SK-N-SH (cell line): ENCODE measurements around the gene CHAC1. TPM values are rescaled to one million over a fixed set of nuclear protein-coding genes. Genes with fewer than 3 reads are reported as not detected.

Experiments used
- CTCF ChIA-PET: fragments of 300-600, 350-600 bp; formaldehyde crosslinking; extraction: SDS; loops from one replicate; lab custom pipeline; 2021; lab: Yijun Ruan, JAX
- POLR2A ChIA-PET: fragments of 350-600 bp; sonication (Branson Sonifier 250); formaldehyde crosslinking; extraction: SDS; loops from one replicate; lab custom pipeline; 2020; ENCODE audit warnings: antibody characterized with exemption, inconsistent platforms; lab: Yijun Ruan, JAX
- DNase-seq: peaks from one replicate; pipeline ENCODE4 v3.0.0; 2012
- H2AFZ ChIP-seq: fragments of 200-600 bp; sonication (generic); 2 replicates; pipeline ENCODE4 v1.8.1; 2016; ENCODE audit warnings: antibody characterized with exemption, mild to moderate bottlenecking, low read depth
- H3F3A ChIP-seq: fragments of 200-600 bp; sonication (generic); replicated peaks from 2 replicates; pipeline ENCODE3; 2016; ENCODE audit warnings: antibody characterized with exemption, mild to moderate bottlenecking; ENCODE audit not compliant: insufficient read depth
- H3K27ac ChIP-seq, 2 experiments: fragments of 200-500 bp in 1 of 2; fragments of 200-600 bp in 1 of 2; sonication (Bioruptor generic) in 1 of 2; sonication (generic), shearing (Covaris generic) in 1 of 2; 2 replicates each; pipeline versions ENCODE4 v1.5.1 to v1.6.1; 2014 to 2016; ENCODE audit warnings: low read depth in 2 of 2, inconsistent platforms in 1 of 2, low read length in 1 of 2, mild to moderate bottlenecking in 1 of 2, mixed read lengths in 1 of 2
- H3K27me3 ChIP-seq: fragments of 200-600 bp; sonication (generic), shearing (Covaris generic); 2 replicates; pipeline ENCODE4 v1.6.1; 2016; ENCODE audit warnings: mixed run types; ENCODE audit not compliant: insufficient read depth
- H3K36me3 ChIP-seq, 2 experiments: fragments of 200-500 bp in 1 of 2; fragments of 200-600 bp in 1 of 2; sonication (Bioruptor generic) in 1 of 2; sonication (generic) in 1 of 2; replicated peaks in 1 of 2; 2 replicates each; pipeline versions ENCODE3 to v1.5.1; 2014 to 2016; ENCODE audit warnings: low read length in 1 of 2, mild to moderate bottlenecking in 1 of 2; ENCODE audit not compliant: insufficient read depth in 2 of 2, control insufficient read depth in 1 of 2
- H3K4me1 ChIP-seq, 2 experiments: fragments of 200-500 bp in 1 of 2; fragments of 200-600 bp in 1 of 2; sonication (Bioruptor generic) in 1 of 2; sonication (generic), shearing (Covaris generic) in 1 of 2; 2 replicates each; pipeline versions ENCODE4 v1.5.1 to v1.6.1; 2014 to 2016; ENCODE audit warnings: low read depth in 1 of 2, low read length in 1 of 2, mixed run types in 1 of 2; ENCODE audit not compliant: insufficient read depth in 2 of 2, control insufficient read depth in 1 of 2
- H3K4me2 ChIP-seq: fragments of 200-600 bp; sonication (generic), shearing (Covaris generic); 2 replicates; pipeline ENCODE4 v1.6.1; 2017; ENCODE audit warnings: mixed run types
- H3K4me3 ChIP-seq, 2 experiments: fragments of 200-500 bp in 1 of 2; fragments of 200-600 bp in 1 of 2; sonication (Bioruptor generic) in 1 of 2; sonication (generic), shearing (Covaris generic) in 1 of 2; 2 replicates each; pipeline versions ENCODE4 v1.5.1 to v1.8.1; 2014 to 2016; ENCODE audit warnings: low read depth in 2 of 2, inconsistent platforms in 1 of 2, low read length in 1 of 2, mild to moderate bottlenecking in 1 of 2, mixed read lengths in 1 of 2, moderate library complexity in 1 of 2
- H3K79me2 ChIP-seq: fragments of 200-600 bp; sonication (generic); 2 replicates; pipeline ENCODE4 v1.8.1; 2017; ENCODE audit warnings: mild to moderate bottlenecking; ENCODE audit not compliant: insufficient read depth
- H3K9ac ChIP-seq: fragments of 200-600 bp; sonication (generic); 2 replicates; pipeline ENCODE4 v1.6.1; 2017; ENCODE audit warnings: mixed run types
- H3K9me2 ChIP-seq: fragments of 200-600 bp; sonication (generic); 2 replicates; pipeline ENCODE4 v1.6.1; 2017; ENCODE audit warnings: mixed run types
- H3K9me3 ChIP-seq: fragments of 200-600 bp; sonication (generic); 2 replicates; pipeline ENCODE4 v1.6.1; 2017; ENCODE audit warnings: mixed run types, mild to moderate bottlenecking, moderate library complexity
- H4K20me1 ChIP-seq: fragments of 200-600 bp; sonication (generic); 2 replicates; pipeline ENCODE4 v1.6.1; 2017; ENCODE audit warnings: mild to moderate bottlenecking, mixed run types; ENCODE audit not compliant: insufficient read depth
- CHD2 ChIP-seq: fragments of 150-350 bp; IDR thresholded peaks from 2 replicates; pipeline ENCODE4 v1.6.1; 2018; ENCODE audit warnings: low read length; ENCODE audit not compliant: partially characterized antibody
- ELF1 ChIP-seq: IDR thresholded peaks from 2 replicates; pipeline ENCODE4 v1.4.0; 2012
- EP300 ChIP-seq, 2 experiments: IDR thresholded peaks; 2 replicates each; pipeline versions ENCODE4 v1.4.0 to v1.6.1; 2012; ENCODE audit warnings: borderline replicate concordance in 1 of 2, low read depth in 1 of 2, low read length in 1 of 2
- EZH2phosphoT487 ChIP-seq: fragments of 200-600 bp; sonication (generic); IDR thresholded peaks from 2 replicates; pipeline ENCODE4 v1.6.1; 2017; ENCODE audit warnings: low read depth, mixed run types, mild to moderate bottlenecking, antibody characterized with exemption, moderate library complexity, borderline replicate concordance
- FOXJ3 ChIP-seq: sonication (generic); formaldehyde crosslinking; IDR thresholded peaks from 2 replicates; pipeline ENCODE4 v1.5.1; 2020; ENCODE audit warnings: mild to moderate bottlenecking, missing genetic modification reagents
- FOXM1 ChIP-seq: IDR thresholded peaks from 2 replicates; pipeline ENCODE4 v1.4.0; 2012; ENCODE audit warnings: low read depth, mild to moderate bottlenecking
- GABPA ChIP-seq: IDR thresholded peaks from 2 replicates; pipeline ENCODE4 v1.4.0; 2012; ENCODE audit warnings: low read depth, mild to moderate bottlenecking
- GATA2 ChIP-seq: sonication (generic); formaldehyde crosslinking; IDR thresholded peaks from 2 replicates; pipeline ENCODE4 v1.5.0; 2020; ENCODE audit warnings: mild to moderate bottlenecking, missing genetic modification reagents
- JUND ChIP-seq: IDR thresholded peaks from 2 replicates; pipeline ENCODE4 v1.4.0; 2012
- MEF2A ChIP-seq: IDR thresholded peaks from 2 replicates; pipeline ENCODE4 v1.4.0; 2012; ENCODE audit warnings: low read depth, borderline replicate concordance
- MXI1 ChIP-seq: IDR thresholded peaks from 2 replicates; pipeline ENCODE4 v1.6.1; 2012; ENCODE audit warnings: mild to moderate bottlenecking, low read depth, low read length, improper control_type of control experiment
- NRF1 ChIP-seq: IDR thresholded peaks from 2 replicates; pipeline ENCODE4 v1.6.1; 2012; ENCODE audit warnings: low read depth, mild to moderate bottlenecking, low read length
- RCOR1 ChIP-seq: fragments of 150-350 bp; IDR thresholded peaks from 2 replicates; pipeline ENCODE4 v1.6.1; 2017; ENCODE audit warnings: antibody characterized with exemption, low read length
- RFX5 ChIP-seq: IDR thresholded peaks from 2 replicates; pipeline ENCODE4 v1.6.1; 2012; ENCODE audit warnings: mild to moderate bottlenecking, improper control_type of control experiment, low read length
- RXRA ChIP-seq: IDR thresholded peaks from 2 replicates; pipeline ENCODE4 v1.4.0; 2012; ENCODE audit warnings: low read depth, mild to moderate bottlenecking, borderline replicate concordance
- SMC3 ChIP-seq: IDR thresholded peaks from 2 replicates; pipeline ENCODE4 v1.6.1; 2012; ENCODE audit warnings: low read depth, low read length, improper control_type of control experiment
- TAF1 ChIP-seq: IDR thresholded peaks from 2 replicates; pipeline ENCODE4 v1.6.1; 2012; ENCODE audit warnings: low read depth, mild to moderate bottlenecking, low read length, moderate library complexity, borderline replicate concordance
- WGBS: methylation state at CpG from one replicate; pipeline ENCODE4 v1.1.6; 2017; ENCODE audit warnings: low lambda C conversion rate; 5-methylcytosine and 5-hydroxymethylcytosine counted together
- polyA plus RNA-seq, 3 experiments: library from polyadenylated mRNA; depleted of rRNA; stranded (reverse); fragments of >200 nt; gene quantifications; 2 replicates each; pipeline ENCODE4 v1.2.3, GENCODE V29; 2012
- TF ChIP-seq, protein P1 (sequence below): IDR thresholded peaks from 2 replicates; pipeline ENCODE4 v1.4.0; 2012; ENCODE audit warnings: low read depth, borderline replicate concordance

Gene CHAC1
- polyA plus RNA-seq, 1 of the 3 experiments (the other 2 are of a cell fraction), result 9.3 TPM

DNA sequence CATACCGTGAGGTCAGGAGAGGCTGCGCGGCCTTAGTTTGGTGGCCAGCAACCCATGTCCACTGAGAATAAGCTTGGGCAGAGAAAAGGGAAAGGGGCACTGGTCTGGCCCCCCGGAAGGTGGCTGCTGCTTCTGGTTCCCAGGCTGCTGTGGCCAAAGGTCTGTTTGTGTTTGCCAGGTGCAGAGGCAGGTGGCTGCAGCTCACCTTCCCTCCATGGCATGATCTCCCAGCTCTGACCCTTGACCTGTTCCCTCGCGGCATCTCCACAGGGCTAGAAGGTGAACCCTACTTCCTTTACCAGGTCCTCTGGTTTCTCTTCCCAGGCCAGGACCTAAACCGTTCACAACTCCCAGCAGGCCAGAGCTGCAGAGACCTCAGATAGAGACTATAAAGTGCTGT, 45.2 kb upstream of the CHAC1 start:
- POLR2A ChIA-PET, result no interaction called here
- CTCF ChIA-PET, result interaction anchor here (1.2 to 23.8 kb wide), 7 partner anchors 12 to 277 kb away, joined by 3 to 675 read pairs (median 89); partner anchors contain the start of genes CHAC1, DLL4, RHOV and VPS18
- no peaks in the 10 kb centered on the region for H3K9me3 ChIP-seq
- H3K36me3 ChIP-seq, result peaks cover 0 to 7% of the 10 kb centered on the region in 2 experiments
- H3K27me3 ChIP-seq, result no peaks in the 10 kb centered on the region
- H3K79me2 ChIP-seq, result no peaks in the 10 kb centered on the region
- no peak overlapping the region for H3K9ac ChIP-seq
- TF ChIP-seq MXI1, result no peak
- no peak for TF ChIP-seq EZH2phosphoT487
- H2AFZ ChIP-seq, result no peak overlapping the region
- H3K4me1 ChIP-seq, result peaks cover 12 to 46% of the 10 kb centered on the region in 2 experiments; a peak in 3 of 4 replicates
- no peak overlapping the region for H3K4me2 ChIP-seq
- H3K4me3 ChIP-seq, result no peak overlapping the region
- no peak overlapping the region for H3K27ac ChIP-seq
- H3K9me2 ChIP-seq, result no peaks in the 10 kb centered on the region
- no peak for DNase-seq
- peaks cover 14% of the 10 kb centered on the region; the same call in 1 of the 2 replicates for H4K20me1 ChIP-seq
- 100% methylated on average over 3 of the region's 7 CpGs for WGBS
- H3F3A ChIP-seq, result peaks cover 39% of the 10 kb centered on the region

DNA sequence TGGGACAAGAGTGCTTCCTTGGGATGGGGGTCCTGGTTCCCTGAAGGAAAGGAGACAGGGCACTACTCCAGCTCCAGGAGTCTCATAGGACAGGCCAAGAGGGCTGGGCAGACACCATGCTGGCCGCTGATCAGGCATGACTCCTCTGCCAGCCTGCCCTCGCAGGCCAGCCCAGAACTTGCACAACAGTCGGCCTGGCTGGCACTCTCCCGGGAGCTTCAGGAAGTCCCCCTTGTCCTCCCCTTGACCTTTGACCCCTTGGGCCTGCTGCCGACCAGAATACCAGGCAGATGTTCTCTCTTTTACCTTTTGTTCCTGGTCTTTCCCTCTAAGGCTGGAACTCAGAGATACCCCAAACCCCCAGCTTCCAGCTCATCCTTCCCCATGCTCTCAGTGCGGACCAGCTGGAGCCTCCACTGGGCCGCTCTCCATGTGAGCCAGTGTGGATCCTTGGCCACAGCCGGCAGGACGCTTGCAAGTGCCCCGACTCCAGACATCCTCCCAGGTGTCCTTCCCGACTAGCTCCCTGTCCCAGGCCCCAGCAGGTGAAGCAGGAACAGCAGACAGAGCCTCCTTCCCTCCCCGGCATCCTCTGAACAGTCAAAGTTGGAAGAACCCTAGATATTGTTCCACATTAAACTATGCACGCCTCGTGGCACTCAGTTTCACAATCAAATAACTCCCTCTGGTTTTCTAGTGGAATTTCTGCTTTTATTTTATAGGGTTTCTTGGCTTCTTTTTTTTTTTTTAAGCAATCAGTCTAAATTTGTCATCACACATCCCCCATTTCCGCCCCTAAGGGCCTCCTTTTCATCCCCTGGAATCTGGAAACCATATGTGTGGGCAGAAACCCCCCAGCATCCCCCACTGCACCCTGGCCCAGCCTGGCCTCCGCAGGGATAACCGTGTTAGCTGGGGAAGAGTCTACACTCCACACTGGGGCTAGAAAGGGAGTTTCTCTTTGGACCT, 43.3 kb upstream of the CHAC1 start:
- H3K4me1 ChIP-seq, result peaks cover 12 to 42% of the 10 kb centered on the region in 2 experiments; a peak in 3 of 4 replicates
- H3K9me3 ChIP-seq, result no peaks in the 10 kb centered on the region
- no peak overlapping the region for H3K4me3 ChIP-seq
- no peak overlapping the region for H3K27ac ChIP-seq
- no peaks in the 10 kb centered on the region for H3K9me2 ChIP-seq
- no peaks in the 10 kb centered on the region for H3K36me3 ChIP-seq
- TF ChIP-seq CHD2, result peak; percentile 35
- TF ChIP-seq EP300 (IDR thresholded peaks at IDR 0.05; ENCODE audit: borderline replicate concordance in 1 of 2, low read depth in 1 of 2, low read length in 1 of 2), result peak in 1 of 2 experiments; percentile 29; a peak in 1 of 4 replicates
- TF ChIP-seq FOXJ3 (CRISPR knock-in tag), result no peak
- peak; percentile 66; the same call in 1 of the 2 replicates for TF ChIP-seq RCOR1
- no peak for TF ChIP-seq GATA2
- peaks cover 26% of the 10 kb centered on the region for H3F3A ChIP-seq
- no peaks in the 10 kb centered on the region for H4K20me1 ChIP-seq
- H3K79me2 ChIP-seq, result no peaks in the 10 kb centered on the region
- DNase-seq, result peak; percentile 70
- H2AFZ ChIP-seq, result no peak overlapping the region
- CTCF ChIA-PET, result interaction anchor here (1.0 to 23.8 kb wide), 5 partner anchors 13 to 274 kb away, joined by 4 to 675 read pairs (median 116); partner anchors contain the start of genes CHAC1, DLL4 and VPS18
- H3K4me2 ChIP-seq, result no peak overlapping the region
- H3K9ac ChIP-seq, result no peak overlapping the region
- POLR2A ChIA-PET, result interaction anchor here (1.2 kb wide), 1 partner anchor 32 kb away, joined by 4 read pairs; no protein-coding TSS in a partner anchor
- WGBS, result 74% methylated on average over 14 of the region's 17 CpGs
- no peaks in the 10 kb centered on the region for H3K27me3 ChIP-seq

DNA sequence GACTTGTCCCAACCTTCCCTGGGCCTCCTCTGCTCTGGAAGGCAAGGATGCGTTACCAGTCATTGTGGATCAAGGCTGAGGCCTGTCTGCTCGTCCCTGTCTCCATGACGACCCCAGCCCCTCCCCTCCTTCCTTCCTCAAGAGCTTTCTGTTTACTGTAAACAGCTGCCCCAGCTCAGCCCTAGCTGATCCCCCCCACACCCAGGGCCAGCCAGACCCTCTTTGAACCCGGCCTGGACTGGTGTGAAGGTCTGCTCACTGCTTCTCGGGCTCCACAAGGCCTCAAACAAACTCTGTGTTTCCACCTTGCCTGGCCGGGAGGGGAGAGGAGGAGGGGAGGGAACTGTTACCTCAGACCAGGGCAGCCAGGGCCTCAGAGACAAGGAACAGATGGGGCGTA, 42.1 kb upstream of the CHAC1 start:
- ChIA-PET POLR2A (interaction anchor here (0.6 to 1.2 kb wide), 4 partner anchors 17 to 764 kb away, joined by 3 to 4 read pairs (median 3); partner anchors contain the start of genes CHAC1 and VPS18), CTCF (interaction anchor here (0.6 to 23.8 kb wide), 5 partner anchors 15 to 303 kb away, joined by 3 to 675 read pairs (median 116); partner anchors contain the start of genes CHAC1, DLL4 and VPS18)
- no peaks in the 10 kb centered on the region for H4K20me1 ChIP-seq
- peak; percentile 62 for DNase-seq
- H3K4me3 ChIP-seq, result no peak overlapping the region
- H3F3A ChIP-seq, result peaks cover 17% of the 10 kb centered on the region
- no peaks in the 10 kb centered on the region for H3K27me3 ChIP-seq
- H3K36me3 ChIP-seq, result no peaks in the 10 kb centered on the region
- H3K9ac ChIP-seq, result no peak overlapping the region
- no peaks in the 10 kb centered on the region for H3K9me3 ChIP-seq
- no peaks in the 10 kb centered on the region for H3K79me2 ChIP-seq
- H3K4me2 ChIP-seq, result no peak overlapping the region
- H2AFZ ChIP-seq, result no peak overlapping the region
- peaks cover 12 to 39% of the 10 kb centered on the region in 2 experiments; a peak in 3 of 4 replicates for H3K4me1 ChIP-seq
- no peaks in the 10 kb centered on the region for H3K9me2 ChIP-seq
- 77% methylated on average over 7 of the region's 7 CpGs for WGBS
- H3K27ac ChIP-seq, result no peak overlapping the region
- TF ChIP-seq RFX5, result no peak
- no peak for TF ChIP-seq GABPA
- no peak for TF ChIP-seq CHD2
- no peak for TF ChIP-seq ELF1
- TF ChIP-seq, protein P1, sequence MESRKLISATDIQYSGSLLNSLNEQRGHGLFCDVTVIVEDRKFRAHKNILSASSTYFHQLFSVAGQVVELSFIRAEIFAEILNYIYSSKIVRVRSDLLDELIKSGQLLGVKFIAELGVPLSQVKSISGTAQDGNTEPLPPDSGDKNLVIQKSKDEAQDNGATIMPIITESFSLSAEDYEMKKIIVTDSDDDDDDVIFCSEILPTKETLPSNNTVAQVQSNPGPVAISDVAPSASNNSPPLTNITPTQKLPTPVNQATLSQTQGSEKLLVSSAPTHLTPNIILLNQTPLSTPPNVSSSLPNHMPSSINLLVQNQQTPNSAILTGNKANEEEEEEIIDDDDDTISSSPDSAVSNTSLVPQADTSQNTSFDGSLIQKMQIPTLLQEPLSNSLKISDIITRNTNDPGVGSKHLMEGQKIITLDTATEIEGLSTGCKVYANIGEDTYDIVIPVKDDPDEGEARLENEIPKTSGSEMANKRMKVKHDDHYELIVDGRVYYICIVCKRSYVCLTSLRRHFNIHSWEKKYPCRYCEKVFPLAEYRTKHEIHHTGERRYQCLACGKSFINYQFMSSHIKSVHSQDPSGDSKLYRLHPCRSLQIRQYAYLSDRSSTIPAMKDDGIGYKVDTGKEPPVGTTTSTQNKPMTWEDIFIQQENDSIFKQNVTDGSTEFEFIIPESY, result no peak
- no peak for TF ChIP-seq EP300 (IDR thresholded peaks at IDR 0.05; ENCODE audit: borderline replicate concordance in 1 of 2, low read depth in 1 of 2, low read length in 1 of 2)
- no peak for TF ChIP-seq JUND
- TF ChIP-seq GATA2, result no peak
- no peak for TF ChIP-seq FOXM1
- no peak for TF ChIP-seq EZH2phosphoT487
- TF ChIP-seq MEF2A, result no peak
- TF ChIP-seq SMC3, result no peak
- no peak for TF ChIP-seq TAF1
- no peak for TF ChIP-seq NRF1
- TF ChIP-seq RXRA, result no peak
